ENCODE data around the gene FAM227A.
A peak's percentile ranks its signal among the peaks of the same experiment; 100 is the strongest.
"Not testable (repeated sequence)": the region's sequence is repeated elsewhere in the genome, so short reads cannot be mapped to it uniquely, and the experiment has no call there.

FAM227A gene

DNA sequence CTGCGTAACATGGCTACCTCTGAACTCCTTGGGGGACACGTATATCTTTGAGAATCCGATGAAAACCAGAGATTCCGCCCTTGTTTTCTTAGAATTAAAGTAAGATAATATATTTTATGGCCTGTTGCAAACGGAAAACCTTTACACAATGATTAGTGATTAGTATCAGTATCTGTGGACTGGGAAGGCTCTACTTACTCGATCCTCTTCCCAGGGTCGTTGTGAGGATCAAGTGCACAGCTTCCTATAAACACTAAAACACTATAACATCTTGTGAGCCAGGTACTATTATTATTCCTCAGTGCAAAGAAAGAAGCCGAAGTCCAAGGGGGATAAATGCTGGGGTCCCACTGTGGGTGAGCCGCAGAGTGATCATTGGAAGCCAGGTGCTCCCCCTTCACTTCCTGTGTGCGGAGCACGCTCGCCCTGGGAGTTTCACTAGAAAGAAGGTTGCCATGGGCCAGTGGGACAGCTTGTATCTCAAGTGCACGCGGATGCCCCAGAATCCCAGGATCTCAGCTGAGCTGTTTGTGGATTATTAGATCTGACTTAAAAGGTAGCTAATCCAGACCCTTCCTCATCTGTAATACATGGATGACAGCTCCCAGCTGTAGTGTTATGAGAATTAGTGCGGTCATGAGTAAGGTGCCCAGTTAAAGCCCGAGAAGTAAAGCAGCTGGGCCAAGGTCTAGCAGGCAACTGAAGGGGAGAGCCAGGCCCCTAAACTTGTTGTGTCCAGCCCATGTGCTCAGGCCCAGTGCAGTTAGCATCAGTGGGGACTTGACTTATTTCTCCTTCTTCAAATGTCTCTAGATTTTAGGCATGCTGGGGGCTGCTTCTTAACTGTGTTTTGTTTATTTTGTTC, 1.1 kb upstream of the FAM227A start:
- peak; percentile 34 for DNase-seq (ENCODE audit: low read depth)

GRCh38 chr22:38655519-38656255, 505 bp downstream of the FAM227A start:
- no peak for DNase-seq (ENCODE audit: low read depth)

DNA sequence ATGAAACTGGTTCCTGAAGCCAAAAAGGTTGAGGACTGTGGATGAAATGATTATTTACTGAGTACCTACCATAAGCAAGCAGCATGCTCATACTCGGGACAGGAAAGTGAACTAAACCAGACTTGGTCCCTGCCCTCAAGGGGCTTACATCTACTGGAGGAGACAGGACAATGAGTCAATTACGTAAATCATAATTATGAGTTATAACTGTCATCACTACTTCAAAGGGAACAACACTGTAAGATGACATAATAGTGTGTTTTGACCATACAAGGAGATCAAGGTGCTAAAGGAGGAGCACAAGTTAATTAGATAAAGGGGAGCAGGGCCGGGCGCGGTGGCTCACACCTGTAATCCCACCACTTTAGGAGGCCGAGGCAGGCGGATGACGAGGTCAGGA, 2.5 kb downstream of the FAM227A start:
- DNase-seq (ENCODE audit: low read depth) = no peak

- DNase-seq (ENCODE audit: low read depth) = no peak
Observed at GRCh38 chr22:38652859-38653258, 3.3 kb downstream of the FAM227A start.

DNA sequence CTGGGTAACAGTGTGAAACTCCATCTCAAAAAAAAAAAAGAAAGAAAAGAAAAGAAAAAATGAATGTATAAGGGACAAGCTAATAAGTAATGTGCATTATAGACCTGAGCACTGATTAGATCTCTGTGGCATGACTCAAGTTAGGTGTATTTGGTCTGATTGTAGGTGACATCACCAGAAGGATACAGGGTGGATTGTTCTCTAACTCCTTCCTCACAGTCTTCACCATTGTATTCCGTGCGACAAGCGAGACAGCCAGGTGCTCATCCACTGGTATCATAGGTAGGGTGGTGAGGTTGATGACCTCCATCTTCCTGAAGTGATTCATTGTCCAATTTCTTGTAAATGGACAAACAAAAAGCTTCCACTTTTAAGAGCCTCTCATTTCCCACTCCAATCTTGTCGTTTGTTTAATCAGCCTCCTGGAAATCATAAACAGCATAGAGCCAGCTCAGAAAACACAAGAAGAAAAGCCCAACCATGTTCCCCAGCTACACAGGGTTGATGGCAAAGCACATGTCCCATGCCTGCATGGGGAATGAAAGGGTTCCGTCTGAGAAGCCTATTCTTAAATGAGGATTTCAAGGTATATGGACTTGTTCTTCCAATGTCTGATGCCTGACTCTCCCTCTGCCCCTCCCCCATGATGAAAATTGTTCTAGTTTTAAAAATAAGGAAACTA, 6.2 kb downstream of the FAM227A start:
- DNase-seq (ENCODE audit: low read depth) = no peak

GRCh38 chr22:38645430-38645829, 10.8 kb downstream of the FAM227A start:
- DNase-seq (ENCODE audit: low read depth) = no peak

DNA sequence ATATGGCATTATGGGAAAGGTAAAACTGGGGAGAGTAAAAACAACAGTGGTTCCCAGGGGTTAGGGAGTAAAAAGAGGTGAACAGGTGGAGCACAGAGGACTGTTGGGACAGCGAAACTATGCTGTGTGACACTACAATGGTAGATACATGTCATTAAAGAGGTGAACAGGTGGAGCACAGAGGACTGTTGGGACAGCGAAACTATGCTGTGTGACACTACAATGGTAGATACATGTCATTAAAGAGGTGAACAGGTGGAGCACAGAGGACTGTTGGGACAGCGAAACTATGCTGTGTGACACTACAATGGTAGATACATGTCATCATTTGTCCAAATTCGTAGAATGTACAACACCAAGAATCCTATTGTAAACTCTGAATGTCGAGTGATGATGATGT, 11.9 kb downstream of the FAM227A start:
- DNase-seq (ENCODE audit: low read depth) = not testable (repeated sequence)

- DNase-seq (ENCODE audit: low read depth) = no peak
Observed at GRCh38 chr22:38641476-38642040, 14.6 kb downstream of the FAM227A start.

- DNase-seq (ENCODE audit: low read depth) = no peak
Observed at GRCh38 chr22:38638728-38639127, 17.5 kb downstream of the FAM227A start.

- no peak for DNase-seq (ENCODE audit: low read depth)
Observed at GRCh38 chr22:38638216-38638615, 18.0 kb downstream of the FAM227A start.

DNA sequence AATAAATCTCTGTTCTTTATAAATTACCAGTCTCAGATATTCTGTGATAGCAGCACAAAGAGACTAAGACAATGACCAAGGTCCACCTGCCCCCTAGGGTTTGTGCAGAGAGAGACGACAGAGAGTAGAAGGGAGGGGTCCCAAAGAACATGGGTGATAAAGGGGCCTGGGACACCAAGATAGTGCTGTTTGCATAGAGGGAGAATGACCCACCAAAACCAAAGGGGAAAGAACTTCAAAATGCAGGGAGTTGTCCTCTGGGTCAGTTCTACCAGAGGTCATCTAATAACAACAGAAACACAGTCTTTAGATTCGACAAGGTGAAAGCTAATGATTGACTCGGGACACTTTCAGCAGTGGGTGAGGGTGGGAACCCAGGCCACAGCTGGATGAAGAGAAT, 23.7 kb downstream of the FAM227A start:
- no peak for DNase-seq (ENCODE audit: low read depth)

- no peak for DNase-seq (ENCODE audit: low read depth)
Observed at GRCh38 chr22:38631724-38632123, 24.5 kb downstream of the FAM227A start.

GRCh38 chr22:38629108-38629507, 27.1 kb downstream of the FAM227A start:
- DNase-seq (ENCODE audit: low read depth) = no peak

DNA sequence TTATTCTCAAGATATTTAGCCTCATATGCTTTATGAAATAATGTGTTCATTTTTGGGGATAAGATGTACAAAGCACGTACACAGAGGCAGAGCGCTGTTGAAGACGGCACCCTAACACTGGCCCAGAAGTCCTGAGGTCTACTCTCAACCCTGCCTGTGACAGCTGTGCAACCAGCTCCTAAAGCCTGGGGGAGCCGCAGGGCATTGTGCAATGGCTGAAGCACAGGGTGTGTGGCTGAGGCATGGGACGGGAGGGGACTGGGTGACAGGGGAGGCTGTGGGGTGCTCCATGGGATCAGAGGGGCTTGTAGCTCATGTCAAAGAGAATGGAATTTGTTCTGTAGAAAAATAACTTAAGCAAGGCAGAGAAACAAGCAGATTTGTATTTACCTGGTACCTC, 27.7 kb downstream of the FAM227A start:
- no peak for DNase-seq (ENCODE audit: low read depth)

DNA sequence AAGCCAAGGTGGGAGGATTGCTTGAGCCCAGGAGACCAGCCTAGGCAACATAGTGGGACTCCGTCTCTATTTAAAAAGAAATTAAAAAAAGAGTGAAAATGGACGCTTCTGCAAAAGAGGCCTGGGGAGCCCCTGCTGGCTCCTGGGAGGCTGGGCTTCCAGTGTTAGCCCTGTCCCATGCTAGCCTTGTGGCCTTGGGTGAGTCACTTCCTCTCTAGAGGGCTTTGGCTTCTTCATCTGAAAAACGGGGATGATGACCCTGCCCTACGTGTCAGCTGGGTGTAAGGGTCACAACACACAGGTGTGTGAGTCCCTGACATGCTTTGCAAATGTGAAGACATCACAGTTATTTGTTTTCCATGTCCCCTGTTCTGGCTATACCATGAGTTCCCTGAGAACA, 32.8 kb downstream of the FAM227A start:
- no peak for DNase-seq (ENCODE audit: low read depth)

- DNase-seq (ENCODE audit: low read depth) = no peak
Observed at GRCh38 chr22:38618682-38619081, 37.5 kb downstream of the FAM227A start.

GRCh38 chr22:38618258-38618657, 37.9 kb downstream of the FAM227A start:
- no peak for DNase-seq (ENCODE audit: low read depth)

GRCh38 chr22:38615064-38615405, 41.2 kb downstream of the FAM227A start:
- not testable (repeated sequence) for DNase-seq (ENCODE audit: low read depth)

GRCh38 chr22:38614332-38615063, 41.7 kb downstream of the FAM227A start:
- DNase-seq (ENCODE audit: low read depth) = no peak

- DNase-seq (ENCODE audit: low read depth) = no peak
Observed at GRCh38 chr22:38613588-38613987, 42.6 kb downstream of the FAM227A start.

DNA sequence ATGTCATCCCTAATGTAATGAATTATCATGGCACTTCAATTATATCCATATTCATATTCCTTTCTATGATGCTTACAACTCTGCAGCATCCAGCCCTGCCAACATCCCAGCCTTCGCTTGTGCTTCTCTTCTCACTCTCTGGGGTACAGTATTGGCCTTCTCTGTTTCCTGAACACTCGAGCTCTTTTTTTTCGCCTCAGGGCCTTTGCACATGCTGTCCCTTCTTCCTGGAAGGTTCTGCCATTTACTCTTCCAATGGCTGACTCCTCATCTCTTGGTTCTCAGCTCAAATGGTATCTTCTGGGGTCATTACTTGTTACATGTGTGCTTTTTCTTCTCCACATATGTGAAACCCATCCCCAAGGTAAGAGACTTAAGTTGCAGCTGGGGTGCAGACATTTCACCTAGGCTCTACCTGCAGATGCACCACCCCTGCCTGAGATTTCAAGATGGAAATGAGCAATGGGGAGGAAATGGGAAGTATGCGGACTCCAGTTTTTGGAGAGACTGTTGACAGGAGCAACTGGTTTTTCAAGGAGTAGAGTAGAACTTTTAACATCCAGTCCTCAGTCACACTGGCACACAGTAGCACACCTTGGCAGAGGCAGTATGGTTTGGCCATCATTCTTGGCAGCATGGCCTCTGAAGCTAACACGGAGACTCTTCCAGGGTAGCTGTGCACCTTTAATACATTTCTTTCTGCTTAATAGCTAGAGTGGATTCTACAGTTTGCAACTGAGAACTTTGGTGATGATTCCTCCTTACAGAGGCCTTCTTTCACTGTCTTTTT, 43.8 kb downstream of the FAM227A start:
- DNase-seq (ENCODE audit: low read depth) = no peak

All from activated T-cell treated with anti-CD3 and anti-CD28 coated beads for 48 hours (primary cell).